ENCODE data around the gene ZNF385C.

ZNF385C gene

DNA sequence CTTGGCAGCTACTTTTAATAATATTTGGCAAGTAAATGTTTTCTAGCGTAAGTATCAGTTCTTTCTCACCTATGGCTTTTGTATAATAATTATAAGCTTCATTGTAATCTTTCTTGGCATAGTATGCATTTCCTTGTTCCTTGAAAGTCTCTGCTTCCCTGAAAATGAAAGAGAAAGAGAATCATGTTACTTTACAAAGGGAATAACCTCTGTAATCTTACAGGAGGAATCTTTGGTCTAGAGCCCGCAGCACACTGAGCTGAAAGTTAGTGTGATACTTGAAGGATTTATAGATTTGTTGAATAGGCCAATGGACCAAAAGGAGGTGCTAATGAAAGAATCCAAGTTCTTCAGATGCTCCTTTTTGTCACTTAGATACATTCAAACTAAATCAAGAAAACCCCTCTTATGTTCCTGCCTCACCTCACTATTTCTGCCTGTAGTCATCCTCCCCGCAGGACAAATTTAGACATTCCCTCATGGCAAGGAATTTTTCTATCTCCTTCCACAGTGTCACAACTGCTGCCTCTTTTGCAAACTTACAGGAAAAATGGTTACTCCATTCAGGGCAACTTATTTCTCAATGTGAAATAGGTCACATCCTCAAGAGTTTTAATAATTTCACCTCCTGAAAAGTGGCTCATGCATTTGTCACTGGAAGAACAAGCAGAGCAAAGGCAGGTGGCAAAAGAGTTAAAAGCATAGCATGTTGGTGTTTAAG, 97.7 kb downstream of the ZNF385C start:
- TF ChIP-seq, protein P1, sequence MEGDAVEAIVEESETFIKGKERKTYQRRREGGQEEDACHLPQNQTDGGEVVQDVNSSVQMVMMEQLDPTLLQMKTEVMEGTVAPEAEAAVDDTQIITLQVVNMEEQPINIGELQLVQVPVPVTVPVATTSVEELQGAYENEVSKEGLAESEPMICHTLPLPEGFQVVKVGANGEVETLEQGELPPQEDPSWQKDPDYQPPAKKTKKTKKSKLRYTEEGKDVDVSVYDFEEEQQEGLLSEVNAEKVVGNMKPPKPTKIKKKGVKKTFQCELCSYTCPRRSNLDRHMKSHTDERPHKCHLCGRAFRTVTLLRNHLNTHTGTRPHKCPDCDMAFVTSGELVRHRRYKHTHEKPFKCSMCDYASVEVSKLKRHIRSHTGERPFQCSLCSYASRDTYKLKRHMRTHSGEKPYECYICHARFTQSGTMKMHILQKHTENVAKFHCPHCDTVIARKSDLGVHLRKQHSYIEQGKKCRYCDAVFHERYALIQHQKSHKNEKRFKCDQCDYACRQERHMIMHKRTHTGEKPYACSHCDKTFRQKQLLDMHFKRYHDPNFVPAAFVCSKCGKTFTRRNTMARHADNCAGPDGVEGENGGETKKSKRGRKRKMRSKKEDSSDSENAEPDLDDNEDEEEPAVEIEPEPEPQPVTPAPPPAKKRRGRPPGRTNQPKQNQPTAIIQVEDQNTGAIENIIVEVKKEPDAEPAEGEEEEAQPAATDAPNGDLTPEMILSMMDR (IDR thresholded peaks at IDR 0.05; ENCODE audit: insufficient read depth, low read depth, low read length, missing control alignments) = no peak
- DNase-seq (ENCODE audit: low read depth) = no peak
- H3K4me3 ChIP-seq (ENCODE audit: low read length) = no peak overlapping the region

DNA sequence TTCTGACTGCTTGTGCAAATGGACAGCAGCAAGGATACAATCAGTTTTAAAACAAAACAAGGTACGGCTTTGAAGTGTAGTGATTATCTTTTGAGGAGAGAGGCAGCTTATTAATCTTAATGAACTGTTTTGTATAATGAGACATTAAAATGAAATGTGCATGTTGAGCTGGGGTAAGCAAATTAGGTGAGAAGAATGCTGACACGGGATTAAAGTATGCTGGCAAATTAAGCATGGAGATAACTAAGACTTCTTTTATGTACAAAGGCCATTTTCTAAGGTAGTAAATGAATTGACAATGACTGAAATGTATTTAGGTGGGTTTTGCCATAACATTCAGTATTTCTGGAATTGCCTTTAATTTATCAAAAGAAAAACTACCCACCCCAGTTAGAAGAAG, 99.8 kb downstream of the ZNF385C start:
- TF ChIP-seq, protein P1 (IDR thresholded peaks at IDR 0.05; ENCODE audit: insufficient read depth, low read depth, low read length, missing control alignments) = no peak
- DNase-seq (ENCODE audit: low read depth) = no peak
- H3K4me3 ChIP-seq (ENCODE audit: low read length) = no peak overlapping the region

DNA sequence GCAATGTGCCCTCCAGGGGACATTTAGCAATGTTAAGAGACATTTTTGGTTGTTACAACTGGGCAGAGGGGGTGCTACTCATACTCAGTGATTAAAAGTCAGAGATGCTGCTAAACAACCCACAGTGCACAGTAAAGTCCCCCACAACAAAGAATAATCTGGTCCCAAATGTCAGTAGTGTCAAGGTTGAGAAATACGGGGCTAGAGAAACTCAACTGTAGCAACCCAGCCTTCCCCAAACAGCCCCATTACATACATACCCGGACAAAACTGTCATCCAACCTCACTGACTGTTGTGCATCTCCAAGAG, 101.5 kb downstream of the ZNF385C start:
- TF ChIP-seq, protein P1 (IDR thresholded peaks at IDR 0.05; ENCODE audit: insufficient read depth, low read depth, low read length, missing control alignments) = no peak
- H3K4me3 ChIP-seq (ENCODE audit: low read length) = no peak overlapping the region
- DNase-seq (ENCODE audit: low read depth) = no peak

DNA sequence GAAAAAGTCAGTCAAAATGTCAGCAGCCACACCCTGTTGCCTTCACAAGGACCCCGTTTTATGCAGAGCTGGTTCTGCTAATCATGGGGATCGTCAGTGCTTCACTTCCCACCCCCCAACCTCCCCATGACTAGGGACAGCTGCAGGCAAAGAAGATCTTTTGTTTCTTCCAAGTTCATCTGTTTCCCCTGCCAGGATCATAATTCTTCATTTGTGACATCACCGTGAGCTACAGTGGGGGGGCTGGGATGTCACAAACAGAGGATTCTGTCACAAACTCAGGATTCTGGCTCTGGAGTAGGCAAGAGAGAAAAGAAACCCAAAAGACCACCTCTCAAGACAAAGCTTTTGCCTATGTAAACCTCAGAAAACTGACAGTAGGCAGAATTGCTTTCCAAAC, 105.7 kb downstream of the ZNF385C start:
- TF ChIP-seq, protein P1 (IDR thresholded peaks at IDR 0.05; ENCODE audit: insufficient read depth, low read depth, low read length, missing control alignments) = no peak
- no peak for DNase-seq (ENCODE audit: low read depth)
- H3K4me3 ChIP-seq (ENCODE audit: low read length) = no peak overlapping the region

DNA sequence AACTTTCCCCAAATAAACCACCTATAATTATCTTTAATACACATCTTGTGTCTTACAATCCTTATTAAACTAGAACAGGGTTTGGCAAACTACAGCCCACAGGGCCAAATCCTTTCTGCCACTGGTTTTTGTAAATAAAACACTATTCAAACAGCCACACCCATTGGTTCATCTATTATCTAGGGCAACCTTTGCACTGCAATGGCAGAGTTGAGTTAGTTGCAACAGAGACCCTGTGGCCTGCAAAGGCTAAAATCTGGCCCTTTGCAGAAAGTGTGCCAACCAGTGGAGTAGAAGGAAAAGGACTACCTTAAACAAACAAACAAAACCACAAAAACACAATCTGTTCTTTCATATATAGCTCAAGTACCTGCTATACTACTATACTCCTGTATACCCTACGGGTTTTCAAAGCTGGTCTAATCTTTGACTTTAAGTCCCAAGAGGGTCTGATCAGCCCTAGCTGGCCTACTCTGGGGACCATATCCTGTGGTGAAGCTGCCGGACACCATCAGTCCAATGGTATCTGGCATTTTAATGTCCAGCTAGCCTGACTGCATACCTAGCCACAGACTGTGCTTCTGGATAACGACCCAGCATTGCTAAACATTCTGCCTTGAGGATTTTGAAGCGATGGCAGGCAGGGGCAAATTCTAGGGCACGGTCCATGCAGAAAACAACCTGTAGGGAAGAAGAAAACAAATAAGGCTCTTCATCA, 108.4 kb downstream of the ZNF385C start:
- no peak overlapping the region for H3K4me3 ChIP-seq (ENCODE audit: low read length)
- no peak for DNase-seq (ENCODE audit: low read depth)
- TF ChIP-seq, protein P1 (IDR thresholded peaks at IDR 0.05; ENCODE audit: insufficient read depth, low read depth, low read length, missing control alignments) = no peak

DNA sequence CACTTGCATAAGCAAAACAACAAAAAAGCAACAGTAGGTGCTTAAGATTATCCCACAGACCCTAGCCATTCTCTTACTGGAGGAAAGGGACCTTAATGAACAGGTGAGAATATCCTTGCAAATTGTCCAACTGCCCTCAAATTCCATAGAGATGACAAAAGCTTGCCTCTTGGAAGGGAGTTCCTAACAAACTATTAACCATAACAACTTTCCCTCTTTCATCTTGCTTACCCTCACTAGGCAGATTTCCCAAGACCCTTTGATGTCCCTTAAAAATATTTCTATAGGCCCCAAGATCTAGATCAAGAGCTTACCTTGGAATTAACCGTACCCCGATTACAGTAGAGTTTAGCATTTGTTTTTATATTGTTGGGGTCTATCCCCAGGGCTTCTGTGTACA, 109.9 kb downstream of the ZNF385C start:
- TF ChIP-seq, protein P1 (IDR thresholded peaks at IDR 0.05; ENCODE audit: insufficient read depth, low read depth, low read length, missing control alignments) = no peak
- no peak for DNase-seq (ENCODE audit: low read depth)
- no peak overlapping the region for H3K4me3 ChIP-seq (ENCODE audit: low read length)

DNA sequence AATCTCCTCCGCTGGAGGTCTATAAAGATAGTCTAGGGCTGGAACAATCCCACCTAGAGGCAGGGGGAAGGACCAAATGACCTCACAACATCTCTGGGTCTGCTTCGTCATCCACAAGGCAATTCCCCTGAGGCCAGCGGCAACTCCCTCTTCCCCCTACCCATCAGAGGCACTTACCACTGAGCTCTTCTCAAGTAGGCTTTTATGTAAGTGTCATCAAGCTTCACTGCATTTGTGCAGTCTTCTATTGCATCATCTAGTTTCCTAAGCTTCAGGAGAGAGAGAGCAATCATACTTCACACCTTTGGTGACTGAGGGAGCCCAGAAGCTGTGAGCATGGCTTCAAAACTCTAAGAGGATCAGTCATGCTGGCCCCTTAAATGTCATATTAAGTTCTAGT, 110.6 kb downstream of the ZNF385C start:
- TF ChIP-seq, protein P1 (IDR thresholded peaks at IDR 0.05; ENCODE audit: insufficient read depth, low read depth, low read length, missing control alignments) = no peak
- no peak overlapping the region for H3K4me3 ChIP-seq (ENCODE audit: low read length)
- no peak for DNase-seq (ENCODE audit: low read depth)

All from epithelial cell of esophagus (primary cell).